Hepatocyte (in vitro differentiated cells): ENCODE results near the gene EYS. TPM values are rescaled to one million over a fixed set of nuclear protein-coding genes. Genes with fewer than 3 reads are reported as not detected.

Experiments used
- DNase-seq: peaks from one replicate; pipeline ENCODE4 v3.0.0-alpha.2; 2016; ENCODE audit warnings: low spot score
- H2AFZ ChIP-seq: fragments of 200-600 bp; sonication (generic); 2 replicates; pipeline ENCODE4 v1.6.0; 2016; ENCODE audit warnings: antibody characterized with exemption, mild to moderate bottlenecking
- H3K27ac ChIP-seq: fragments of 200-600 bp; sonication (generic); 2 replicates; pipeline ENCODE4 v1.5.1; 2016; ENCODE audit warnings: mild to moderate bottlenecking
- H3K27me3 ChIP-seq: fragments of 200-600 bp; sonication (generic); 2 replicates; pipeline ENCODE4 v1.6.1; 2016
- H3K36me3 ChIP-seq: fragments of 200-600 bp; sonication (generic); replicated peaks from 2 replicates; pipeline ENCODE4 v1.5.1; 2016; ENCODE audit warnings: low read depth; ENCODE audit not compliant: insufficient read depth
- H3K4me1 ChIP-seq: fragments of 200-600 bp; sonication (generic); 2 replicates; pipeline ENCODE4 v1.5.1; 2016; ENCODE audit warnings: mild to moderate bottlenecking, moderate library complexity; ENCODE audit not compliant: insufficient read depth
- H3K4me2 ChIP-seq: fragments of 200-600 bp; sonication (generic); 2 replicates; pipeline ENCODE4 v1.6.0; 2016
- H3K4me3 ChIP-seq: fragments of 200-600 bp; sonication (generic); 2 replicates; pipeline ENCODE4 v1.5.1; 2016; ENCODE audit warnings: mild to moderate bottlenecking
- H3K79me2 ChIP-seq: fragments of 200-600 bp; sonication (generic); 2 replicates; pipeline ENCODE4 v1.6.0; 2017; ENCODE audit warnings: mild to moderate bottlenecking
- H3K9me2 ChIP-seq: fragments of 200-600 bp; sonication (generic); replicated peaks from 2 replicates; pipeline ENCODE4 v1.6.0; 2017; ENCODE audit warnings: mild to moderate bottlenecking; ENCODE audit not compliant: insufficient read depth
- H3K9me3 ChIP-seq: fragments of 200-600 bp; sonication (generic); 2 replicates; pipeline ENCODE4 v1.5.1; 2016; ENCODE audit warnings: low read depth, mild to moderate bottlenecking
- H4K20me1 ChIP-seq: fragments of 200-600 bp; sonication (generic); 2 replicates; pipeline ENCODE4 v1.6.0; 2016; ENCODE audit warnings: mild to moderate bottlenecking; ENCODE audit not compliant: insufficient read depth, poor library complexity, severe bottlenecking
- EZH2 ChIP-seq: fragments of 200-600 bp; sonication (generic); IDR thresholded peaks from 2 replicates; pipeline ENCODE4 v1.6.1; 2016; ENCODE audit warnings: antibody characterized with exemption, mild to moderate bottlenecking, borderline replicate concordance
- EZH2phosphoT487 ChIP-seq: fragments of 200-600 bp; sonication (generic); IDR thresholded peaks from one replicate; pipeline ENCODE4 v1.6.1; 2018; ENCODE audit warnings: antibody characterized with exemption, mild to moderate bottlenecking, low read depth, moderate library complexity; ENCODE audit not compliant: unreplicated experiment, severe bottlenecking
- WGBS: methylation state at CpG from one replicate; pipeline ENCODE4 v1.1.6; 2016; ENCODE audit warnings: low lambda C conversion rate; ENCODE audit errors: missing lambda C conversion rate; 5-methylcytosine and 5-hydroxymethylcytosine counted together
- polyA plus RNA-seq: library from polyadenylated mRNA; unstranded; fragments of >200 nt; fragmentation: Nextera tagmentation; extraction: Ambion mirVana; gene quantifications from 2 replicates; pipeline ENCODE4 v1.2.1, GENCODE V29; 2016
- total RNA-seq: library from RNA; depleted of rRNA; stranded (reverse); fragments of >200 nt; gene quantifications from 2 replicates; pipeline ENCODE4 v1.2.3, GENCODE V29; 2014
- TF ChIP-seq, protein P1 (sequence below): fragments of 200-600 bp; sonication (generic); IDR thresholded peaks from 2 replicates; pipeline ENCODE4 v1.5.1; 2016; ENCODE audit warnings: antibody characterized with exemption, mild to moderate bottlenecking; ENCODE audit not compliant: poor library complexity

The EYS gene
- total and polyA plus RNA-seq, 2 experiments from 2014 or later, result 0.57 to 0.68 TPM

DNA sequence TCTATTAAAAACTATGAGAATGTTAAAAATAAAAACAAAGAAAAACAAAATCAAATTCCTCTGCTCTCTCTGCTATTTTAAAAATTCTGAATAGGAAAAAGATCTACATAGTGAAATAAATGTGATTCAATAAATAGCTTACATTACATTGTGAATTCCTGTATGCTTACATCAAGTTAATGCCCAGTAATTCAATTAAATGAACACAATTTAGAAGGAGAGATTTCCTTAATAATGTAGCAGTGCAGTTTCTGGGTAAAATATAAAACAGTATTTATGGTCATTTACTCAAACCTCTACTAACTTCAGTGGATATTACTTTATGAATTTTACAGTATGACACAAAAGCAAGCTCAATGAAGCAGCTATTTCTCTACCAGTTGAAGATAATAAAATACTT lies 594.6 kb downstream of the EYS start:
- Histone ChIP-seq H4K20me1 (no peaks in the 10 kb centered on the region), H3K4me1 (no peaks in the 10 kb centered on the region), H3K4me3 (no peak overlapping the region), H3K9me2 (no peaks in the 10 kb centered on the region), H3K27ac (no peak overlapping the region), H2AFZ (no peak overlapping the region), H3K27me3 (no peaks in the 10 kb centered on the region), H3K36me3 (no peaks in the 10 kb centered on the region), H3K79me2 (no peaks in the 10 kb centered on the region), H3K4me2 (no peak overlapping the region), H3K9me3 (no peaks in the 10 kb centered on the region)
- TF ChIP-seq, protein P1, sequence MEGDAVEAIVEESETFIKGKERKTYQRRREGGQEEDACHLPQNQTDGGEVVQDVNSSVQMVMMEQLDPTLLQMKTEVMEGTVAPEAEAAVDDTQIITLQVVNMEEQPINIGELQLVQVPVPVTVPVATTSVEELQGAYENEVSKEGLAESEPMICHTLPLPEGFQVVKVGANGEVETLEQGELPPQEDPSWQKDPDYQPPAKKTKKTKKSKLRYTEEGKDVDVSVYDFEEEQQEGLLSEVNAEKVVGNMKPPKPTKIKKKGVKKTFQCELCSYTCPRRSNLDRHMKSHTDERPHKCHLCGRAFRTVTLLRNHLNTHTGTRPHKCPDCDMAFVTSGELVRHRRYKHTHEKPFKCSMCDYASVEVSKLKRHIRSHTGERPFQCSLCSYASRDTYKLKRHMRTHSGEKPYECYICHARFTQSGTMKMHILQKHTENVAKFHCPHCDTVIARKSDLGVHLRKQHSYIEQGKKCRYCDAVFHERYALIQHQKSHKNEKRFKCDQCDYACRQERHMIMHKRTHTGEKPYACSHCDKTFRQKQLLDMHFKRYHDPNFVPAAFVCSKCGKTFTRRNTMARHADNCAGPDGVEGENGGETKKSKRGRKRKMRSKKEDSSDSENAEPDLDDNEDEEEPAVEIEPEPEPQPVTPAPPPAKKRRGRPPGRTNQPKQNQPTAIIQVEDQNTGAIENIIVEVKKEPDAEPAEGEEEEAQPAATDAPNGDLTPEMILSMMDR, result no peak
- TF ChIP-seq EZH2phosphoT487 (no peak), EZH2 (no peak)
- no peak for DNase-seq

DNA sequence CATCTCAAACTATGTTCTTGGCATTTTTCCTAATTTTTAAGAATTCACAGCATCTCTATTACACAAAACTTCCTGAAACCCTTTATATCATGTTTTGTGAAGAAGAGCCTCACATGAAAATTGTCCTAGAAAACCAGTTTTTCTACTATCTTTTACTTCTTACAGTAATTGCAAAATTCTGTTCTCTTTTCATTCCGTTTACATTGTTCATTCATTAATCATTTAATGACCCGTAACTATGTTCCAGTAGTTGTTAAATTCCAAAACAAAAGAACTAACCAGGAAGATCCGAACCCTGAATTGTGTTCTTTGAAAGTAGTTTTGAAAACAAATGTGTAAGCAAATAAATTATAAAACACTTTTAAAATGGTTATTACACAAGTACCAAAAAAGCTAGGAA lies 597.0 kb downstream of the EYS start:
- H4K20me1 ChIP-seq, result no peaks in the 10 kb centered on the region
- no peak for DNase-seq
- 55% methylated on average over 3 of the region's 3 CpGs for WGBS
- TF ChIP-seq EZH2, result no peak
- TF ChIP-seq EZH2phosphoT487, result no peak
- TF ChIP-seq, protein P1, result no peak
- H3K36me3 ChIP-seq, result no peaks in the 10 kb centered on the region
- no peak overlapping the region for H3K4me2 ChIP-seq
- H3K79me2 ChIP-seq, result no peaks in the 10 kb centered on the region
- no peak overlapping the region for H3K4me3 ChIP-seq
- H2AFZ ChIP-seq, result no peak overlapping the region
- no peak overlapping the region for H3K27ac ChIP-seq
- no peaks in the 10 kb centered on the region for H3K27me3 ChIP-seq
- no peaks in the 10 kb centered on the region for H3K4me1 ChIP-seq
- H3K9me3 ChIP-seq, result no peaks in the 10 kb centered on the region
- no peaks in the 10 kb centered on the region for H3K9me2 ChIP-seq

DNA sequence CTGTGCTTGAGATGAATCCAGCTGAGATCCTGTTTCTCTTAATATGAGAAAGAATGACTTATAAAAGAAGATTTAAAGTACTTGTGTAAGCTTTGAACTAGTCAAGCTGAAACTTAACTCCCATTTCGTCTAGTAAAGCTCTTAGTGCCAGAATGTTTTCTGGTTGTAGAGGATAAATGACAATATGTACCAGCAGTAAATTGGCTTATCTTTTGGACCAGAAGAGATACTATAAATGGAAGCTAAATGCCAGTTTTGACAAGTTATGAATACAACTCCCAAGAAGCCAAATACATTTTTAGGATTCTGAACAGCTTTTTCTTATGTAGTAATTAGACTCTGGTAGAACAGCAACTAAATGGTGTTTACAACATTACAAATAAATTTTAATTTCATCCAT lies 608.7 kb downstream of the EYS start:
- Histone ChIP-seq H3K27ac (no peak overlapping the region), H2AFZ (no peak overlapping the region), H3K4me2 (peak overlapping the region; percentile 18), H3K4me1 (no peaks in the 10 kb centered on the region), H3K27me3 (no peaks in the 10 kb centered on the region), H4K20me1 (no peaks in the 10 kb centered on the region), H3K9me2 (no peaks in the 10 kb centered on the region), H3K4me3 (no peak overlapping the region), H3K9me3 (no peaks in the 10 kb centered on the region), H3K79me2 (no peaks in the 10 kb centered on the region), H3K36me3 (no peaks in the 10 kb centered on the region)
- no peak for DNase-seq
- TF ChIP-seq EZH2, result no peak
- TF ChIP-seq, protein P1, result no peak
- no peak for TF ChIP-seq EZH2phosphoT487
- 59% methylated on average over 1 of the region's 1 CpG for WGBS

DNA sequence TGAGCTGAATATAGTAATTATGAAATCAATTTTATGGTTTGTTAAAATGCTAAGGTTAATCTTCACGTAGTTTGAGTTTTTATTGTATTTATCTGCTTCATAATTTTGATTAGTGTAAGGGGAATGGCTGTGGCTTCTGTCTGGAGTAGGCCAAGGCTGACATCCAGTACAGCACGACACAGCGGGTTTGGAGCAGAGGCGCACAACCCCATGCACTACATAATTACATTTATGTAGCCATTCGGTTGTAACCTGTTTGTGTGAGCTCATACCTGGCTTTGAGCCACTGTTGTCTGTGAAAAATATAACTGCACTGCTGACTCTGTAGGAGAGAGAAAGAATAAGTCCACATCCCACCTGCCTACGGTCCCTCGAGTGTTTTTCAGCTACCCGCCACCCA lies 615.5 kb downstream of the EYS start:
- 99% methylated on average over 8 of the region's 8 CpGs for WGBS
- H3K9me3 ChIP-seq, result no peaks in the 10 kb centered on the region
- no peaks in the 10 kb centered on the region for H3K4me1 ChIP-seq
- no peaks in the 10 kb centered on the region for H3K27me3 ChIP-seq
- no peaks in the 10 kb centered on the region for H3K36me3 ChIP-seq
- H2AFZ ChIP-seq, result no peak overlapping the region
- H4K20me1 ChIP-seq, result no peaks in the 10 kb centered on the region
- H3K79me2 ChIP-seq, result no peaks in the 10 kb centered on the region
- no peak for DNase-seq
- no peak overlapping the region for H3K4me2 ChIP-seq
- H3K27ac ChIP-seq, result no peak overlapping the region
- no peak overlapping the region for H3K4me3 ChIP-seq
- H3K9me2 ChIP-seq, result no peaks in the 10 kb centered on the region
- TF ChIP-seq EZH2 (no peak), EZH2phosphoT487 (no peak)
- TF ChIP-seq, protein P1, result no peak
